Mucosa of rectum (tissue), 2 donors: ENCODE data around the gene ARHGEF11.

ENCODE experiments used
- H3K27ac ChIP-seq, 2 donors: one replicate each; pipeline ENCODE4 v1.7.0; 2013; ENCODE audit warnings: inconsistent platforms in 2 of 2, low read depth in 2 of 2, low read length in 2 of 2
- H3K27me3 ChIP-seq, 2 donors: one replicate each; pipeline ENCODE4 v1.7.0; 2013; ENCODE audit warnings: low read length in 2 of 2; ENCODE audit not compliant: control insufficient read depth in 2 of 2, insufficient read depth in 2 of 2
- H3K36me3 ChIP-seq, 2 donors: one replicate each; pipeline ENCODE4 v1.7.0; 2013; ENCODE audit warnings: low read length in 2 of 2; ENCODE audit not compliant: control insufficient read depth in 2 of 2, insufficient read depth in 2 of 2
- H3K4me1 ChIP-seq, 2 donors: one replicate each; pipeline ENCODE4 v1.7.0; 2013; ENCODE audit warnings: low read length in 2 of 2, mild to moderate bottlenecking in 1 of 2; ENCODE audit not compliant: control insufficient read depth in 2 of 2, insufficient read depth in 2 of 2
- H3K4me3 ChIP-seq, 2 donors: one replicate each; pipeline ENCODE4 v1.7.0; 2013; ENCODE audit warnings: low read length in 2 of 2
- H3K9ac ChIP-seq, 2 donors: one replicate each; pipeline ENCODE4 v1.7.0; 2013; ENCODE audit warnings: low read length in 2 of 2, low read depth in 1 of 2, mild to moderate bottlenecking in 1 of 2
- H3K9me3 ChIP-seq, 2 donors: one replicate each; pipeline ENCODE4 v1.7.0; 2013; ENCODE audit warnings: low read length in 2 of 2; ENCODE audit not compliant: control insufficient read depth in 2 of 2
- donor health status: healthy.
- donor health status: Normal muscosa, but diverticular disease.

ARHGEF11 gene

GRCh38 chr1:157045250-157046218, at the start of gene ARHGEF11:
ARHGEF11 (minus strand) TSS chr1:157045742; CDS start chr1:157044330, 1,412 bp downstream.
- Histone ChIP-seq H3K36me3 (no peaks in the 10 kb centered on the region), H3K27me3 (no peaks in the 10 kb centered on the region), H3K27ac (peak within 1 kb of the TSS; percentile 89 to 92), H3K4me3 (peak within 1 kb of the TSS; percentile 74 to 83), H3K4me1 (peaks cover 15 to 37% of the 10 kb centered on the region in 2 donors), H3K9ac (peak within 1 kb of the TSS; percentile 53 to 94), H3K9me3 (no peaks in the 10 kb centered on the region)

- no peaks in the 10 kb centered on the region for H3K36me3 ChIP-seq
- H3K27me3 ChIP-seq: no peaks in the 10 kb centered on the region
- H3K27ac ChIP-seq: no peak overlapping the region
- H3K9ac ChIP-seq: no peak overlapping the region
- H3K4me1 ChIP-seq: no peaks in the 10 kb centered on the region
- H3K9me3 ChIP-seq: no peaks in the 10 kb centered on the region
- no peak overlapping the region for H3K4me3 ChIP-seq
Measured at GRCh38 chr1:157095091-157095490, 49.5 kb upstream of the ARHGEF11 start.

GRCh38 chr1:157092831-157093230, 47.3 kb upstream of the ARHGEF11 start:
- no peak overlapping the region for H3K9ac ChIP-seq
- H3K9me3 ChIP-seq: no peaks in the 10 kb centered on the region
- no peak overlapping the region for H3K4me3 ChIP-seq
- H3K4me1 ChIP-seq: no peaks in the 10 kb centered on the region
- no peaks in the 10 kb centered on the region for H3K27me3 ChIP-seq
- H3K36me3 ChIP-seq: no peaks in the 10 kb centered on the region
- no peak overlapping the region for H3K27ac ChIP-seq

GRCh38 chr1:157091668-157092273, 46.2 kb upstream of the ARHGEF11 start:
- no peaks in the 10 kb centered on the region for H3K27me3 ChIP-seq
- H3K9me3 ChIP-seq: no peaks in the 10 kb centered on the region
- H3K9ac ChIP-seq: no peak overlapping the region
- H3K4me1 ChIP-seq: no peaks in the 10 kb centered on the region
- no peak overlapping the region for H3K4me3 ChIP-seq
- H3K27ac ChIP-seq: no peak overlapping the region
- no peaks in the 10 kb centered on the region for H3K36me3 ChIP-seq

GRCh38 chr1:157091186-157091585, 45.6 kb upstream of the ARHGEF11 start:
- Histone ChIP-seq H3K9me3 (no peaks in the 10 kb centered on the region), H3K4me3 (no peak overlapping the region), H3K9ac (no peak overlapping the region), H3K4me1 (no peaks in the 10 kb centered on the region), H3K27me3 (no peaks in the 10 kb centered on the region), H3K36me3 (no peaks in the 10 kb centered on the region), H3K27ac (no peak overlapping the region)

GRCh38 chr1:157090771-157091170, 45.2 kb upstream of the ARHGEF11 start:
- H3K27me3 ChIP-seq: no peaks in the 10 kb centered on the region
- H3K4me1 ChIP-seq: no peaks in the 10 kb centered on the region
- H3K4me3 ChIP-seq: no peak overlapping the region
- no peak overlapping the region for H3K9ac ChIP-seq
- no peaks in the 10 kb centered on the region for H3K36me3 ChIP-seq
- no peaks in the 10 kb centered on the region for H3K9me3 ChIP-seq
- H3K27ac ChIP-seq: no peak overlapping the region

GRCh38 chr1:157090196-157090647, 44.7 kb upstream of the ARHGEF11 start:
- Histone ChIP-seq H3K4me1 (no peaks in the 10 kb centered on the region), H3K27me3 (no peaks in the 10 kb centered on the region), H3K27ac (no peak overlapping the region), H3K9me3 (no peaks in the 10 kb centered on the region), H3K9ac (no peak overlapping the region), H3K36me3 (no peaks in the 10 kb centered on the region), H3K4me3 (no peak overlapping the region)

- H3K4me1 ChIP-seq: no peaks in the 10 kb centered on the region
- no peaks in the 10 kb centered on the region for H3K9me3 ChIP-seq
- no peak overlapping the region for H3K27ac ChIP-seq
- H3K36me3 ChIP-seq: no peaks in the 10 kb centered on the region
- no peak overlapping the region for H3K4me3 ChIP-seq
- H3K27me3 ChIP-seq: no peaks in the 10 kb centered on the region
- H3K9ac ChIP-seq: no peak overlapping the region
Measured at GRCh38 chr1:157089789-157090188, 44.2 kb upstream of the ARHGEF11 start.

GRCh38 chr1:157088607-157089006, 43.1 kb upstream of the ARHGEF11 start:
- Histone ChIP-seq H3K4me1 (no peaks in the 10 kb centered on the region), H3K9ac (no peak overlapping the region), H3K27me3 (no peaks in the 10 kb centered on the region), H3K4me3 (no peak overlapping the region), H3K9me3 (no peaks in the 10 kb centered on the region), H3K27ac (no peak overlapping the region), H3K36me3 (no peaks in the 10 kb centered on the region)

- H3K9ac ChIP-seq: no peak overlapping the region
- H3K4me1 ChIP-seq: no peaks in the 10 kb centered on the region
- no peaks in the 10 kb centered on the region for H3K27me3 ChIP-seq
- no peaks in the 10 kb centered on the region for H3K36me3 ChIP-seq
- no peak overlapping the region for H3K27ac ChIP-seq
- H3K4me3 ChIP-seq: no peak overlapping the region
- no peaks in the 10 kb centered on the region for H3K9me3 ChIP-seq
Measured at GRCh38 chr1:157087030-157087429, 41.5 kb upstream of the ARHGEF11 start.
